Esophagus muscularis mucosa (tissue), 4 donors: Measurements from ENCODE around the gene LHFPL5. TPM values are rescaled to one million over a fixed set of nuclear protein-coding genes. Genes with fewer than 3 reads are reported as not detected.

ENCODE experiments used
- DNase-seq: peaks from one replicate; pipeline ENCODE4 v3.0.0-alpha.2; 2017; ENCODE audit errors: extremely low spot score
- H3K27ac ChIP-seq, 4 donors: fragments of 200-600 bp; sonication (generic); replicated peaks in 1 of 4; 1 replicate in 3 of 4; 2 replicates in 1 of 4; pipeline ENCODE4 v1.5.1; 2016 to 2019; ENCODE audit warnings: mild to moderate bottlenecking in 1 of 4
- H3K27me3 ChIP-seq, 4 donors: fragments of 200-600 bp; sonication (generic); one replicate each; pipeline versions ENCODE4 v1.5.1 to v1.6.0; 2016 to 2019
- H3K36me3 ChIP-seq, 4 donors: fragments of 200-600 bp; sonication (generic); one replicate each; pipeline ENCODE4 v1.5.1; 2016 to 2019
- H3K4me1 ChIP-seq, 4 donors: fragments of 200-600 bp; sonication (generic); one replicate each; pipeline ENCODE4 v1.5.1; 2016 to 2019
- H3K4me3 ChIP-seq, 4 donors: fragments of 200-600 bp; sonication (generic); 1 replicate in 2 of 4; 2 replicates in 2 of 4; pipeline ENCODE4 v1.5.1; 2016 to 2019; ENCODE audit warnings: mild to moderate bottlenecking in 4 of 4, moderate library complexity in 1 of 4
- H3K9me3 ChIP-seq, 4 donors: fragments of 200-600 bp; sonication (generic); 1 replicate in 3 of 4; 2 replicates in 1 of 4; pipeline ENCODE4 v1.5.1; 2016 to 2019
- EP300 ChIP-seq: sonication (generic); formaldehyde crosslinking; IDR thresholded peaks from one replicate; pipeline ENCODE4 v1.6.1; 2017; ENCODE audit warnings: antibody characterized with exemption
- POLR2A ChIP-seq: fragments of 450-650 bp; IDR thresholded peaks from one replicate; pipeline ENCODE4 v1.6.1; 2017; ENCODE audit warnings: antibody characterized with exemption, moderate library complexity, mild to moderate bottlenecking, low read depth
- POLR2AphosphoS5 ChIP-seq, 2 donors: sonication (generic); formaldehyde crosslinking; IDR thresholded peaks; one replicate each; pipeline ENCODE4 v1.6.1; 2017; ENCODE audit warnings: antibody characterized with exemption in 2 of 2
- WGBS: methylation state at CpG from one replicate; pipeline ENCODE4 v1.1.5; 2018; 5-methylcytosine and 5-hydroxymethylcytosine counted together
- intact Hi-C: fragments of 100-400 bp; cut with DNase I; formaldehyde crosslinking; loops from one replicate; pipeline ENCODE4 v1.15.1; 2023
- total RNA-seq, 4 donors: library from RNA; depleted of rRNA; stranded (reverse); fragments of >200 nt; gene quantifications; one replicate each; pipeline versions ENCODE4 v1.1.0 to v1.2.1, GENCODE V29; 2016
- TF ChIP-seq, protein P1 (sequence below), 3 experiments: fragments of 200-600 bp in 2 of 3; fragments of 450-650 bp in 1 of 3; sonication (generic) in 2 of 3; IDR thresholded peaks; one replicate each; pipeline ENCODE4 v1.5.1; 2017 to 2019; ENCODE audit warnings: antibody characterized with exemption in 3 of 3, mild to moderate bottlenecking in 2 of 3, moderate library complexity in 1 of 3

Gene LHFPL5
- total RNA-seq, 4 donors from 2014 or later = not detected

DNA sequence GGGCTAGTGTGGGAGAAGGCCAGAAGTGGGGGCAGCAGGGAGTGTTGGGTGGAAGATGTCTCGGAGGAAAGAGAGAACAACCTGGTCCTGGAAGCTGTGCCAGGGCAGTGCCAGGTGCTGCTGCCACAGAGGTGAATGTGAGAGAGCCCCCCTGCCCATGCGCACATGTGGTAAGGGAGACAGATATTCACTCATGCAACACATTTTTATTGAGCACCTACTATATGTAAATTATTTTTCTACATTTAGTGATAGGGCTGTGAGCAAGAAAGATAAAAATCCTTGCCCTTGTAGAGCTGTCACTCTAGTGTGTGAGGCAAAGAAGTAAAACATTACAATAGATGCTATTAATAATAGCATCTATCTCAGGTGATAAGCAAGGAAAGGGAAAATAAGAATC, 23.9 kb upstream of the LHFPL5 start:
- no peak for TF ChIP-seq POLR2AphosphoS5 (IDR thresholded peaks at IDR 0.05)
- TF ChIP-seq EP300 = no peak
- TF ChIP-seq, protein P1, sequence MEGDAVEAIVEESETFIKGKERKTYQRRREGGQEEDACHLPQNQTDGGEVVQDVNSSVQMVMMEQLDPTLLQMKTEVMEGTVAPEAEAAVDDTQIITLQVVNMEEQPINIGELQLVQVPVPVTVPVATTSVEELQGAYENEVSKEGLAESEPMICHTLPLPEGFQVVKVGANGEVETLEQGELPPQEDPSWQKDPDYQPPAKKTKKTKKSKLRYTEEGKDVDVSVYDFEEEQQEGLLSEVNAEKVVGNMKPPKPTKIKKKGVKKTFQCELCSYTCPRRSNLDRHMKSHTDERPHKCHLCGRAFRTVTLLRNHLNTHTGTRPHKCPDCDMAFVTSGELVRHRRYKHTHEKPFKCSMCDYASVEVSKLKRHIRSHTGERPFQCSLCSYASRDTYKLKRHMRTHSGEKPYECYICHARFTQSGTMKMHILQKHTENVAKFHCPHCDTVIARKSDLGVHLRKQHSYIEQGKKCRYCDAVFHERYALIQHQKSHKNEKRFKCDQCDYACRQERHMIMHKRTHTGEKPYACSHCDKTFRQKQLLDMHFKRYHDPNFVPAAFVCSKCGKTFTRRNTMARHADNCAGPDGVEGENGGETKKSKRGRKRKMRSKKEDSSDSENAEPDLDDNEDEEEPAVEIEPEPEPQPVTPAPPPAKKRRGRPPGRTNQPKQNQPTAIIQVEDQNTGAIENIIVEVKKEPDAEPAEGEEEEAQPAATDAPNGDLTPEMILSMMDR (IDR thresholded peaks at IDR 0.05) = no peak
- TF ChIP-seq POLR2A = no peak
- peaks cover 2 to 75% (median 6%) of the 10 kb centered on the region in 4 donors for H3K27me3 ChIP-seq
- no peak overlapping the region for H3K4me3 ChIP-seq
- H3K36me3 ChIP-seq = no peaks in the 10 kb centered on the region
- no peaks in the 10 kb centered on the region for H3K9me3 ChIP-seq
- H3K4me1 ChIP-seq = peaks cover 6 to 8% (median 7%) of the 10 kb centered on the region in 4 donors
- intact Hi-C loops = no loop called here
- no peak overlapping the region for H3K27ac ChIP-seq
- WGBS = 100% methylated on average over 2 of the region's 2 CpGs
- DNase-seq = no peak

DNA sequence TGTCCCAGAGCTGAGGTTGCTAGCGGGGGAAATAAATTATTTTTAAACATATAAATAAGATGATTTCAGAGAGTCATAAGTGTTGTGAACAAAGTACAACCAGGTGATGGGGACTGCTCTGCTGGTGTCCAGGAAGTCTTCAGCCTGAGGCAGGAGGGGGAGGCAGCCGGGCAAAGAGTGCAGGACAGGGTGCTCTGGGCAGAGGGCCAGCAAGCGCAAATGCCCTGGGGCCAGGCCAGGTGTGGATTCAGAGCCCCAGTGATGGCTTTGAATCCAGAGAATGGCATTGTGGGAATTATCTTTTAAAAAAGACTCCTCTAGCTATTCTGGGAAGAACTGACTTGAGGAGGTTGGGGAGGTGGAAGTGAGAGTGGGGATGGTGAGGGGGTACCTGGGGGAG, 22.7 kb upstream of the LHFPL5 start:
- 66% methylated on average over 3 of the region's 3 CpGs for WGBS
- H3K36me3 ChIP-seq = no peaks in the 10 kb centered on the region
- H3K4me1 ChIP-seq = peaks cover 0 to 5% (median 2%) of the 10 kb centered on the region in 4 donors
- intact Hi-C loops = no loop called here
- H3K9me3 ChIP-seq = no peaks in the 10 kb centered on the region
- DNase-seq = no peak
- H3K27ac ChIP-seq = no peak overlapping the region
- TF ChIP-seq, protein P1 (IDR thresholded peaks at IDR 0.05) = no peak
- TF ChIP-seq EP300 (no peak), POLR2A (no peak), POLR2AphosphoS5 (IDR thresholded peaks at IDR 0.05) (no peak)
- no peak overlapping the region for H3K4me3 ChIP-seq
- peaks cover 0 to 75% (median 9%) of the 10 kb centered on the region in 4 donors for H3K27me3 ChIP-seq

DNA sequence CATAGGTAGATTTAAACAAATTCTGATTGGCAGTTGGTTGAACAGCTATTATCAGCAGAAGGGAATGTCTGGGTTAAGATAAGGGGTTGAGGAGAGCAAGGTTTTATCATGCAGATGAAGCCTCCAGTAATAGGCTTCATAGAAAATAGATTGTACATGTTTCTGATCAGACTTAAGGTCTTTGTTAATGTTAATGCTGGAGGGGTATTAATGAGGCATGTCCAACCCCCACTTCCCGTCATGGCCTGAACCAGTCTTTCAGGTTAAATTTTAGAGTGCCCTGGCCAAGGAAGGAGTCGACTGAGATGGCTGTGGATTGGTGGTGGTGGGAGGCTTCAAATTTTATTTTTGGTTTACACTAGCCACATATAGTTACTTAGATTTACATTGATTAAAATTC, 21.0 kb upstream of the LHFPL5 start:
- Histone ChIP-seq H3K27me3 (peaks cover 0 to 85% (median 18%) of the 10 kb centered on the region in 4 donors), H3K9me3 (no peaks in the 10 kb centered on the region), H3K27ac (no peak overlapping the region), H3K4me3 (no peak overlapping the region), H3K36me3 (no peaks in the 10 kb centered on the region), H3K4me1 (peaks cover 0 to 5% (median 2%) of the 10 kb centered on the region in 4 donors)
- no peak for DNase-seq
- intact Hi-C loops = no loop called here
- no peak for TF ChIP-seq POLR2A
- no peak for TF ChIP-seq POLR2AphosphoS5 (IDR thresholded peaks at IDR 0.05)
- TF ChIP-seq, protein P1 (IDR thresholded peaks at IDR 0.05) = no peak
- no peak for TF ChIP-seq EP300
- 85% methylated on average over 2 of the region's 2 CpGs for WGBS

DNA sequence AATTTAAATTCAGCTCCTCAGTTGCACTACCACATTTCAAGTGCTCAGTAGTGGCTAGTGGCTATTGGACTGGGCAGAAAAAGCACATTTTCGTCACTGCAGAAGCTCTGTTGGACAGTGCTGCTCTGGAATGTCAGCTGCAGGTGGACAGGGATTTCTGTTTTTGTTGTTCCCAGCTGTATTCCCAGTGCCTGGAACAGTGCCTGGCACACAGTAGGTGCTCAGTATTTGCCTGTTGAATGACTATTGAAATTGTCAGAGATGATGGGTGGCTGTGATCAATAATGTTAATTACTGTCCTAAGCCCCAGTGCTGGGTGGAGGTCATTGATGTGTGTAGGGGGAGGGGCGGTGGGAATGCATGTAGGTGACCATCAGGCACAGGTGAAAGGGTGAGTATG, 18.9 kb upstream of the LHFPL5 start:
- H3K4me3 ChIP-seq = no peak overlapping the region
- H3K27me3 ChIP-seq = peaks cover 0 to 82% (median 20%) of the 10 kb centered on the region in 4 donors
- H3K9me3 ChIP-seq = no peaks in the 10 kb centered on the region

More for the DNA sequence above, 18.9 kb upstream of the LHFPL5 start:
- H3K27ac ChIP-seq = no peak overlapping the region
- no peak for TF ChIP-seq POLR2AphosphoS5 (IDR thresholded peaks at IDR 0.05)
- TF ChIP-seq POLR2A = no peak
- no peak for TF ChIP-seq EP300
- TF ChIP-seq, protein P1 (IDR thresholded peaks at IDR 0.05) = no peak
- WGBS = 63% methylated on average over 2 of the region's 2 CpGs
- no peaks in the 10 kb centered on the region for H3K36me3 ChIP-seq
- no peak for DNase-seq
- H3K4me1 ChIP-seq = peaks cover 0 to 5% (median 2%) of the 10 kb centered on the region in 4 donors
- intact Hi-C loops = no loop called here
